GM12878 (cell line): ENCODE measurements around the gene NBPF11.

Experiments used
- EZH2 ChIP-seq: IDR thresholded peaks from 2 replicates; pipeline ENCODE4 v1.6.1; 2012; ENCODE audit warnings: low read depth, mild to moderate bottlenecking, control low read depth, inconsistent platforms, low read length, borderline replicate concordance; ENCODE audit not compliant: control insufficient read depth
- KAT2A ChIP-seq: conservative IDR thresholded peaks from 2 replicates; pipeline ENCODE4 v1.6.1; 2011; ENCODE audit warnings: low read depth, low read length; ENCODE audit not compliant: control insufficient read depth
- SP1 ChIP-seq: IDR thresholded peaks from one replicate; pipeline ENCODE4 v1.6.1; 2011; ENCODE audit warnings: low read depth, low read length
- ZSCAN29 ChIP-seq: fragments of 450-650 bp; IDR thresholded peaks from 2 replicates; pipeline ENCODE4 v1.6.1; 2017; ENCODE audit warnings: mild to moderate bottlenecking, moderate library complexity
- TF ChIP-seq, protein P1 (sequence below), 3 experiments: IDR thresholded peaks in 2 of 3; conservative IDR thresholded peaks in 1 of 3; 2 replicates each; pipeline ENCODE4 v1.5.1; 2011; ENCODE audit warnings: low read depth in 3 of 3, low read length in 3 of 3, mild to moderate bottlenecking in 3 of 3, control low read depth in 2 of 3, moderate library complexity in 2 of 3, inconsistent platforms in 1 of 3, mixed read lengths in 1 of 3; ENCODE audit not compliant: control insufficient read depth in 2 of 3, insufficient read depth in 1 of 3; ENCODE audit errors: extremely low read depth in 1 of 3
- TF ChIP-seq, protein P2 (sequence below): IDR thresholded peaks from 2 replicates; pipeline ENCODE4 v1.6.1; 2012; ENCODE audit warnings: improper control_type of control experiment, low read depth, low read length; ENCODE audit not compliant: insufficient replicate concordance

DNA sequence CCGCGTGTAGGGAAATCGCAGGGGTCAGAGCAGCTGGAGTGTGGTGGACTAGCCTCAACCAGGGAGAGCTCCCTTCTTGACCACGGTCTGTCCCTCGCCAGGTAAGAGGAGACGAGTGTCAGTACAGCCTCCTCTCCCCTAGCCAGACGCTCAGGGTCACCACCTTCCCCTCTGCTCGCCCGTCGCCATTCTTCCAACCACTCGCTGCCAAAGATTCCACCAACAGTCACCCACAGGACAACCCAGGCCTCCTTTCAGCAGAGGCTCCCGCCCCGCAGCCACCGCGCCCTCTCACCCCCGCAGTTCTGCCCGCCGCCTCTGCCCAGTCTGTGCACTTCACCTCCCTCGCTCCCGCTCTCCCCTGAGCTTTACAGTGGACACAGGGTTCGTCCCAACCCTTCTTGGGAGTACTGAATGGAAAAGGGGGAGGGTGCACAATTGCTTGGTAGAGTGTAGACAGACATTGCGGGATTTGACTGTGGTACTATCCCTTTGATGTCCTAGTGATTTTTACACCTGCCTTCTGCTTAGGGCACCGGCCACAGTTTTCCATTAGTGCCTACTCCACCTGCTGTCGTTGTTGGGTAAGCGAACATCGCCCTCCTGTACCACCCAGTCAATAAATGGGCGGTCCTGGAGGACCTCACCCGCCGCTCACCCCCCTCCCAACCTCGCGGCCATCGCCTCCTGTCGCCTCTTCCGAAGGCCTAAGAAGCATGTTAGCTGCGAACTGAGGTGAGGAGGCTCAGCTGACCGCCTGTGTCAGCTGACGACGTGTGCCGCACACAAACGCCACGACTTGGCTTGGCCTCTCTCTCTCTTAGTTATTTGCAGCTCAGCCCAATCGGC, 9.2 kb upstream of the NBPF11 start:
- TF ChIP-seq, protein P1, sequence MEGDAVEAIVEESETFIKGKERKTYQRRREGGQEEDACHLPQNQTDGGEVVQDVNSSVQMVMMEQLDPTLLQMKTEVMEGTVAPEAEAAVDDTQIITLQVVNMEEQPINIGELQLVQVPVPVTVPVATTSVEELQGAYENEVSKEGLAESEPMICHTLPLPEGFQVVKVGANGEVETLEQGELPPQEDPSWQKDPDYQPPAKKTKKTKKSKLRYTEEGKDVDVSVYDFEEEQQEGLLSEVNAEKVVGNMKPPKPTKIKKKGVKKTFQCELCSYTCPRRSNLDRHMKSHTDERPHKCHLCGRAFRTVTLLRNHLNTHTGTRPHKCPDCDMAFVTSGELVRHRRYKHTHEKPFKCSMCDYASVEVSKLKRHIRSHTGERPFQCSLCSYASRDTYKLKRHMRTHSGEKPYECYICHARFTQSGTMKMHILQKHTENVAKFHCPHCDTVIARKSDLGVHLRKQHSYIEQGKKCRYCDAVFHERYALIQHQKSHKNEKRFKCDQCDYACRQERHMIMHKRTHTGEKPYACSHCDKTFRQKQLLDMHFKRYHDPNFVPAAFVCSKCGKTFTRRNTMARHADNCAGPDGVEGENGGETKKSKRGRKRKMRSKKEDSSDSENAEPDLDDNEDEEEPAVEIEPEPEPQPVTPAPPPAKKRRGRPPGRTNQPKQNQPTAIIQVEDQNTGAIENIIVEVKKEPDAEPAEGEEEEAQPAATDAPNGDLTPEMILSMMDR (IDR thresholded peaks at IDR 0.05 in 2 of 3, conservative IDR thresholded peaks at IDR 0.05 in 1 of 3; ENCODE audit: control insufficient read depth in 2 of 3, extremely low read depth in 1 of 3, insufficient read depth in 1 of 3, low read depth in 3 of 3, low read length in 3 of 3): no peak
- TF ChIP-seq ZSCAN29: no peak
- no peak for TF ChIP-seq KAT2A
- no peak for TF ChIP-seq SP1
- TF ChIP-seq, protein P2, sequence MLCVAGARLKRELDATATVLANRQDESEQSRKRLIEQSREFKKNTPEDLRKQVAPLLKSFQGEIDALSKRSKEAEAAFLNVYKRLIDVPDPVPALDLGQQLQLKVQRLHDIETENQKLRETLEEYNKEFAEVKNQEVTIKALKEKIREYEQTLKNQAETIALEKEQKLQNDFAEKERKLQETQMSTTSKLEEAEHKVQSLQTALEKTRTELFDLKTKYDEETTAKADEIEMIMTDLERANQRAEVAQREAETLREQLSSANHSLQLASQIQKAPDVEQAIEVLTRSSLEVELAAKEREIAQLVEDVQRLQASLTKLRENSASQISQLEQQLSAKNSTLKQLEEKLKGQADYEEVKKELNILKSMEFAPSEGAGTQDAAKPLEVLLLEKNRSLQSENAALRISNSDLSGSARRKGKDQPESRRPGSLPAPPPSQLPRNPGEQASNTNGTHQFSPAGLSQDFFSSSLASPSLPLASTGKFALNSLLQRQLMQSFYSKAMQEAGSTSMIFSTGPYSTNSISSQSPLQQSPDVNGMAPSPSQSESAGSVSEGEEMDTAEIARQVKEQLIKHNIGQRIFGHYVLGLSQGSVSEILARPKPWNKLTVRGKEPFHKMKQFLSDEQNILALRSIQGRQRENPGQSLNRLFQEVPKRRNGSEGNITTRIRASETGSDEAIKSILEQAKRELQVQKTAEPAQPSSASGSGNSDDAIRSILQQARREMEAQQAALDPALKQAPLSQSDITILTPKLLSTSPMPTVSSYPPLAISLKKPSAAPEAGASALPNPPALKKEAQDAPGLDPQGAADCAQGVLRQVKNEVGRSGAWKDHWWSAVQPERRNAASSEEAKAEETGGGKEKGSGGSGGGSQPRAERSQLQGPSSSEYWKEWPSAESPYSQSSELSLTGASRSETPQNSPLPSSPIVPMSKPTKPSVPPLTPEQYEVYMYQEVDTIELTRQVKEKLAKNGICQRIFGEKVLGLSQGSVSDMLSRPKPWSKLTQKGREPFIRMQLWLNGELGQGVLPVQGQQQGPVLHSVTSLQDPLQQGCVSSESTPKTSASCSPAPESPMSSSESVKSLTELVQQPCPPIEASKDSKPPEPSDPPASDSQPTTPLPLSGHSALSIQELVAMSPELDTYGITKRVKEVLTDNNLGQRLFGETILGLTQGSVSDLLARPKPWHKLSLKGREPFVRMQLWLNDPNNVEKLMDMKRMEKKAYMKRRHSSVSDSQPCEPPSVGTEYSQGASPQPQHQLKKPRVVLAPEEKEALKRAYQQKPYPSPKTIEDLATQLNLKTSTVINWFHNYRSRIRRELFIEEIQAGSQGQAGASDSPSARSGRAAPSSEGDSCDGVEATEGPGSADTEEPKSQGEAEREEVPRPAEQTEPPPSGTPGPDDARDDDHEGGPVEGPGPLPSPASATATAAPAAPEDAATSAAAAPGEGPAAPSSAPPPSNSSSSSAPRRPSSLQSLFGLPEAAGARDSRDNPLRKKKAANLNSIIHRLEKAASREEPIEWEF: no peak
- TF ChIP-seq EZH2: no peak
